ENCODE results near the gene TSPAN14. TPM values are rescaled to one million over a fixed set of nuclear protein-coding genes. Genes with fewer than 3 reads are reported as not detected.

The TSPAN14 gene
- polyA plus RNA-seq, 3 donors, result 84.9 to 97.4 (median 97.3) TPM

- no peak for DNase-seq
Observed at GRCh38 chr10:80501913-80502521, 47.9 kb downstream of the TSPAN14 start.

- no peak for DNase-seq
Observed at GRCh38 chr10:80502621-80503583, 48.8 kb downstream of the TSPAN14 start.

GRCh38 chr10:80503584-80504157, 49.6 kb downstream of the TSPAN14 start:
- no peak for DNase-seq

- no peak for DNase-seq
Observed at GRCh38 chr10:80504158-80504811, 50.2 kb downstream of the TSPAN14 start.

DNA sequence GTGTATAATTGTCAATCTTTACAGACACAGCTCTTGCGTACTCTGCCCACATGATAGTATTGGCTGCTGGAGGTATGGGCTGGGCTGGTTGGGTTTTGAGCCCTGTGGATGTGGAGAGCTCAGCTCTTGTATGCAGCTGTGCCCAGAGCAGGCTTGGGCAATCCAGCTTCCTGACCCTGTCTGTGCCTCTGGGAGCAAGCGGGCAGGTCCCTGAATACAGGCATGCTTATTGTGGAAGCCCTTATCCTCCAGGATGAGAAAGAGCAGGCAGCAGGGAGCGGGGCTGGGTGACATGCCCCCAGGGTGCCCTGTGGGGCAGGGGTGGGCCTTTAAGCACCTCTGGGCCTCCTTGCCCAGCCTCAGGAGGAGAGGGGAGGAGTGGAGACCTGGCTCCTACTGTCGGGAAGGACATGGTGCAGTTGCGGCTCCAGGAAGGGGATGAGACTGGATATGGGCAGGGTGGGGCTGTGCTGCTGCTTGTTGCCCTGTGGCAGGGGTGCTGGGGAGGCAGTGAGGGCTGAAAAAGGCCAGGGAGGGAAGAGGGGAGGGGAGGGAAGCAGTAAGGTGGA, 50.9 kb downstream of the TSPAN14 start:
- no peak for DNase-seq

DNA sequence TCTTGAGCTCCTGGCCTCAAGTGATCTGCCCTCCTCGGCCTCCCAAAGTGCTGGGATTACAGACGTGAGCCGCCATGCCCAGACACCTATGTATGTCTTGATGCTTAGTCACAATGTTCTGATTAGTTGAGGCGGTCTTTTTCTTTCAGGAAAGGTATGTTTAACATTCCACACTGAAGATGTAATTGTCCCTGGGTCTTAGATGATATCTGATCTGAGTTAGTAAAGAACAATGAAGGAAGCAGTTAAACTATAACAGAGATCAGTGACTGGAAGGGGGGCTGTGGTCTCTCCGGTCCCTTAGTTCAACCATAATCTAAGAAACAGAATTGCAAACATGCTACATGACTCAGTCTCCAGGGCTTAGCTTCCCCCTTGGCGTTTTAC, 52.1 kb downstream of the TSPAN14 start:
- no peak for DNase-seq

DNA sequence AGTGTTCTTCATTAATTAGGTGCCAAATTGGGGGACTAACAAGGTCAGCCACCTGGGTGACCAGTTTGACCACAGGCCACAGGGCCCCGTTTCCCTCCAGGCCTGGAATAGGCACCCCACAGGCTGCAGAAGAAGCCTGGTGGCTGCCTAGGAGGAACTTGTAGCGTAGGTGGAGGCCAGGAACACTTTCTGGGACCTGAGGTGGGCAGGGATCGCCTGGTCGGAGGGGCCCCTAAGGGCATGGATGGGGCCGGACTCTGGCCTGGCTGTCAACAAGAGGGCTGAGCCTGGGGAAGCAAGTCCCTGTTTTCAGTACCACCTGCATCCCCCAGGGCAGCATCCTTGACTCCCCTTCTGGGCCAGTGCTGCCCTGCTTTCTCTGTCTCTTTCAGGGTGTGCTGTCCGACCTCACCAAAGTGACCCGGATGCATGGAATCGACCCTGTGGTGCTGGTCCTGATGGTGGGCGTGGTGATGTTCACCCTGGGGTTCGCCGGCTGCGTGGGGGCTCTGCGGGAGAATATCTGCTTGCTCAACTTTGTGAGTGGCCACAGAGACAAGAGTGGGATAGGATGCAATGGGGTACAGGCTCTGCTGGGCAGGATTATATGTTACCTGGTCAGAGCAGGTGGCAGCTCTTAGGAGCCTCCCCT, 52.9 kb downstream of the TSPAN14 start:
- DNase-seq, result no peak

GRCh38 chr10:80509108-80509402, 54.9 kb downstream of the TSPAN14 start:
- DNase-seq, result no peak

GRCh38 chr10:80509403-80510161, 55.5 kb downstream of the TSPAN14 start:
- DNase-seq, result no peak

- DNase-seq, result no peak
Observed at GRCh38 chr10:80512031-80512526, 58.0 kb downstream of the TSPAN14 start.

DNA sequence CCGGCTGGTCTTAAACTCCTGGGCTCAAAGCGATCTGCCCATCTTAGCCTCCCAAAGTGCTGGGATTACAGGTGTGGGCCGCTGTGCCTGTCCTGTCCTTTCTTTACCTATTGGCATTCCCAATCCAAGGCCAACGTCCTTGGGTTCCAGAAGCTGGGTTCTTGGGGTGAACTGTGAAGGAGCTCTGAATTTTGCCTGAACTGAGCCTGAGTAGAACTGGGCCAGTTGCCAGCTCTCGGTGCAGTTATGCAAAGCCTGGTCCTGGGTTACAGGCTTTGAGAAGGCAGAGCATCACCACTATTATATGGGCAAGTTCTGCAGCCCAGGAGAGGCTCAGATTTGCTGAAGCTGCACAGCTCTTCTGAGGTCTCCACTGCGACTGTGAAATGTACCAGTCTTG, 59.0 kb downstream of the TSPAN14 start:
- DNase-seq, result no peak

GRCh38 chr10:80515511-80515910, 61.4 kb downstream of the TSPAN14 start:
- no peak for DNase-seq

GRCh38 chr10:80515941-80516340, 61.8 kb downstream of the TSPAN14 start:
- DNase-seq, result no peak

DNA sequence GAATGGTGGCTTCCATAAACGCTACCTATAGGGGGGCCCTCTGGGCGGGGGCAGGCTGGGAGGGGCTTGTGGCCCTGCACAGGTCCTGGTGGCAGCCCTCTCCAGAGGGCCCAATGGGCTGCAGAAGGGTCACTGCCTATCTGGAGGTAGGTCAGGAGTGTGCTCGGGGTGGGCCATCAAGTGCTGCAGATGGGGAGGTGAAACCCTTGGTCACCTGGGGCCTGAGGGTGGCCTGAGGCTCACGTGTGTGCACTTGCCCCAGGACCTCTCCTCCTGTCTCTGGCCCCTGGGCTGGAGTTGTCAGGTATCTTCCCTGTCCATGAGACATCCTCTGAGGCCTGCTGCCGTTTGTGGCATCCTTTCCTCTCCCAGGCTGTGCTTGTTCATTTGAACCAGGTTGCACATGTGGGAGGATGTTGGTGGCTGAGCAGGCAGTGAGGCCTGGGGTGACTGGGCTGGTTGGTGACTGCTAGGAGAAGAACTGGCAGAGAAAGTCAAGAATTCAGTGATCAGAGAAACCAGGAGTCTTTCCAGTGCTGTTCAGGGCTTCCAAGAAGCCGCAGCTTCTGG, 62.5 kb downstream of the TSPAN14 start:
- DNase-seq, result no peak

- no peak for DNase-seq
Observed at GRCh38 chr10:80517416-80518142, 63.5 kb downstream of the TSPAN14 start.

GRCh38 chr10:80518143-80518806, 64.2 kb downstream of the TSPAN14 start:
- DNase-seq, result no peak

- no peak for DNase-seq
Observed at GRCh38 chr10:80518807-80519360, 64.8 kb downstream of the TSPAN14 start.

GRCh38 chr10:80519936-80520650, 66.0 kb downstream of the TSPAN14 start:
- no peak for DNase-seq
